Measurements from ENCODE around the gene MSI2. TPM values are rescaled to one million over a fixed set of nuclear protein-coding genes. Genes with fewer than 3 reads are reported as not detected.

The MSI2 gene
- total RNA-seq, 2 experiments from 2014 or later = 131 to 164 TPM

DNA sequence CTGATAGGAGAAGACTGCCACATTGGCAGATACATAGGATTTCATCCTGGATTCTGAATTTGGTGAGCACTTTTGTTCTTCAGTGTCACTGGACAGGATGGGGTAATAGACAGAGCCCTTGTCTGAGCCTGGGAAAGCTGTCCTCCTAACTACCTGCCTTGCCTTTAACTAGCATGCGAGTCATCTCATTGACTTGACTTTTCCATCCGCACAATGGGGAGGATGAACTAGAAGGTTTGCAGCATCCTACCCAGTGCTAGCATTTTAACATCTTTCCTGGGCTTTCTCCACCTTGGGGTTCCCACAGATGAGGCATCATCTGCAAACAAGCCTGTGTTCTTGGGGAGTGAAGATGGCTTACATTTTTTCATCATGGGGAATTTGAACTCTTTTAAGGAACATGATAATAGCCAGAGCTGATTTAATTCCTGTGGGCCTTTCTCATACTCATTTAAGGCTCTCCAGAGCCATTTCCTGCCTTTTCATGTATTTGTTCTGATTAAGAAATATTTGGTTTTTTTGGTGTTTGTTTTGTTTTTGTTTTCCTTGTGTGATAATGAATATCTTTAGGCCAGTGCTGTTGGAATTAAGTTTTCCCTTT, 139.5 kb downstream of the MSI2 start:
- ChIA-PET POLR2A (no interaction called here), CTCF (ENCODE audit: unreplicated experiment) (no interaction called here)
- Histone ChIP-seq H3K79me2 (ENCODE audit: insufficient read depth, low read depth, low read length) (no peaks in the 10 kb centered on the region; the same call in 1 of the 2 replicates), H3K4me2 (ENCODE audit: low read length) (no peak overlapping the region), H4K20me1 (ENCODE audit: insufficient read depth, low read length) (no peaks in the 10 kb centered on the region), H3K27ac (ENCODE audit: low read depth, low read length, poor library complexity, severe bottlenecking) (no peak overlapping the region), H2AFZ (ENCODE audit: low read length) (no peak overlapping the region), H3K4me1 (ENCODE audit: insufficient read depth, low read length, poor library complexity, severe bottlenecking) (peaks cover 20% of the 10 kb centered on the region), H3K36me3 (ENCODE audit: insufficient read depth, low read length) (peaks cover 32% of the 10 kb centered on the region), H3K9me3 (ENCODE audit: low read length) (peaks cover 20% of the 10 kb centered on the region), H3K4me3 (ENCODE audit: low read depth, low read length, poor library complexity, severe bottlenecking) (no peak overlapping the region), H3K9me2 (ENCODE audit: insufficient read depth, low read length) (no peaks in the 10 kb centered on the region)
- intact Hi-C loops (cut with micrococcal nuclease; ENCODE audit: unreplicated experiment) = no loop called here
- no TSS peak for BruUV-seq (replicated peaks)
- TF ChIP-seq, protein P1, sequence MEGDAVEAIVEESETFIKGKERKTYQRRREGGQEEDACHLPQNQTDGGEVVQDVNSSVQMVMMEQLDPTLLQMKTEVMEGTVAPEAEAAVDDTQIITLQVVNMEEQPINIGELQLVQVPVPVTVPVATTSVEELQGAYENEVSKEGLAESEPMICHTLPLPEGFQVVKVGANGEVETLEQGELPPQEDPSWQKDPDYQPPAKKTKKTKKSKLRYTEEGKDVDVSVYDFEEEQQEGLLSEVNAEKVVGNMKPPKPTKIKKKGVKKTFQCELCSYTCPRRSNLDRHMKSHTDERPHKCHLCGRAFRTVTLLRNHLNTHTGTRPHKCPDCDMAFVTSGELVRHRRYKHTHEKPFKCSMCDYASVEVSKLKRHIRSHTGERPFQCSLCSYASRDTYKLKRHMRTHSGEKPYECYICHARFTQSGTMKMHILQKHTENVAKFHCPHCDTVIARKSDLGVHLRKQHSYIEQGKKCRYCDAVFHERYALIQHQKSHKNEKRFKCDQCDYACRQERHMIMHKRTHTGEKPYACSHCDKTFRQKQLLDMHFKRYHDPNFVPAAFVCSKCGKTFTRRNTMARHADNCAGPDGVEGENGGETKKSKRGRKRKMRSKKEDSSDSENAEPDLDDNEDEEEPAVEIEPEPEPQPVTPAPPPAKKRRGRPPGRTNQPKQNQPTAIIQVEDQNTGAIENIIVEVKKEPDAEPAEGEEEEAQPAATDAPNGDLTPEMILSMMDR (conservative IDR thresholded peaks at IDR 0.05; ENCODE audit: low read length) = no peak
- TF ChIP-seq EZH2phosphoT487 (IDR thresholded peaks at IDR 0.05; ENCODE audit: borderline replicate concordance, low read depth, low read length) = no peak
- no peak for DNase-seq (ENCODE audit: low spot score)

DNA sequence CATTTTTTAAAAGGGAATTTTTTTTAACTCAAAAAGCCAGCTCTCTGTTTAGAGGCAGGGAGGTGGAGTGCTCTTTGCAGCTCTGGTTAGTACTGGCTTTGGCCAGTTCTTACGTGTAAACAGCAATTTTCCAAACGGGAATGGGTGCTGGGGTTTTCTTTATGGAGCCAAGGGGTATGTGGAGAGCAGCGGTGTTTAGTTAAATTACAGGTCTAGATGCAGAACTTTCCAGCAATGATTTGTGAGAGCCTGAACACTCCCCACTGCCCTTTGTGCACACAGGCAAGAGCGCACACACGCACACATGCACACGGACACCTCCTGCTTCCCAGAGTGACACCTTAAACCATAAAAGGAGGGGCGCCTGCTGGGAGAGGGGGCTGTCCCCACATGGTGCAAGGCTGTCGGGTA, 140.2 kb downstream of the MSI2 start:
- CTCF ChIA-PET (ENCODE audit: unreplicated experiment) = no interaction called here
- no peak for TF ChIP-seq EZH2phosphoT487 (IDR thresholded peaks at IDR 0.05; ENCODE audit: borderline replicate concordance, low read depth, low read length)
- TF ChIP-seq, protein P1 (conservative IDR thresholded peaks at IDR 0.05; ENCODE audit: low read length) = no peak
- peaks cover 27% of the 10 kb centered on the region for H3K4me1 ChIP-seq (ENCODE audit: insufficient read depth, low read length, poor library complexity, severe bottlenecking)

DNA sequence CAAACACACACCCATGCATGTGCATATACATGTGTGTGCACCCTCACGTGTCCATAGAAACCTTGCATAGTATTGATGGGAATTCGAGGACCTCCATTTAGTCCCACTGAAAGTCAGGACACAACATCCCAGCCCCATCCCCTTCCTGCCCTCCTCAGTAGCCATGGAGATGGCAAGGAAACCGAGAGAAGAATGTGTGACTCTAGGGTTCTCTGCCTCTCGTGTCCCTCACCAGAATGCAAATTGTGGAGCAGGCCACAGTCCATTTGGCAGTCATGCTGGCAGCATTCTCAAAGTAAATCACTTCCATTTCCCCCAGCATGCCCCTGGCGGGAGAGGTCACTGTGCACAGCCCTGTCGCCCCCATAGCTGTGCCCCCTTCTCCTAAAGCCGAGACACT, 141.1 kb downstream of the MSI2 start:
- no peaks in the 10 kb centered on the region for H3K9me2 ChIP-seq (ENCODE audit: insufficient read depth, low read length)
- H3K4me3 ChIP-seq (ENCODE audit: low read depth, low read length, poor library complexity, severe bottlenecking) = no peak overlapping the region
- peaks cover 17% of the 10 kb centered on the region for H3K9me3 ChIP-seq (ENCODE audit: low read length)
- no peak for DNase-seq (ENCODE audit: low spot score)
- no peak overlapping the region for H2AFZ ChIP-seq (ENCODE audit: low read length)
- H3K27ac ChIP-seq (ENCODE audit: low read depth, low read length, poor library complexity, severe bottlenecking) = no peak overlapping the region
- H3K4me1 ChIP-seq (ENCODE audit: insufficient read depth, low read length, poor library complexity, severe bottlenecking) = peaks cover 34% of the 10 kb centered on the region
- TF ChIP-seq, protein P1 (conservative IDR thresholded peaks at IDR 0.05; ENCODE audit: low read length) = no peak
- no peak for TF ChIP-seq EZH2phosphoT487 (IDR thresholded peaks at IDR 0.05; ENCODE audit: borderline replicate concordance, low read depth, low read length)
- ChIA-PET CTCF (ENCODE audit: unreplicated experiment) (no interaction called here), POLR2A (no interaction called here)
- peaks cover 37% of the 10 kb centered on the region for H3K36me3 ChIP-seq (ENCODE audit: insufficient read depth, low read length)
- no TSS peak for BruUV-seq (replicated peaks)
- H3K79me2 ChIP-seq (ENCODE audit: insufficient read depth, low read depth, low read length) = no peaks in the 10 kb centered on the region; the same call in 1 of the 2 replicates
- H3K4me2 ChIP-seq (ENCODE audit: low read length) = no peak overlapping the region
- no peaks in the 10 kb centered on the region for H4K20me1 ChIP-seq (ENCODE audit: insufficient read depth, low read length)
- intact Hi-C loops (cut with micrococcal nuclease; ENCODE audit: unreplicated experiment) = no loop called here

More for the DNA sequence above, 140.2 kb downstream of the MSI2 start:
- Histone ChIP-seq H3K36me3 (ENCODE audit: insufficient read depth, low read length) (peaks cover 30% of the 10 kb centered on the region), H3K9me3 (ENCODE audit: low read length) (peaks cover 20% of the 10 kb centered on the region), H2AFZ (ENCODE audit: low read length) (no peak overlapping the region), H3K4me2 (ENCODE audit: low read length) (no peak overlapping the region), H3K27ac (ENCODE audit: low read depth, low read length, poor library complexity, severe bottlenecking) (no peak overlapping the region), H4K20me1 (ENCODE audit: insufficient read depth, low read length) (no peaks in the 10 kb centered on the region), H3K79me2 (ENCODE audit: insufficient read depth, low read depth, low read length) (no peaks in the 10 kb centered on the region; the same call in 1 of the 2 replicates), H3K9me2 (ENCODE audit: insufficient read depth, low read length) (no peaks in the 10 kb centered on the region), H3K4me3 (ENCODE audit: low read depth, low read length, poor library complexity, severe bottlenecking) (no peak overlapping the region)
- BruUV-seq (replicated peaks) = no TSS peak
- POLR2A ChIA-PET = no interaction called here
- no peak for DNase-seq (ENCODE audit: low spot score)
- intact Hi-C loops (cut with micrococcal nuclease; ENCODE audit: unreplicated experiment) = no loop called here
